Inferior parietal cortex (tissue), 1 donor: ENCODE measurements around the gene CEP72.
"Not testable (repeated sequence)": the region's sequence is repeated elsewhere in the genome, so short reads cannot be mapped to it uniquely, and the experiment has no call there.

Experiments
- DNase-seq: peaks from one replicate; pipeline ENCODE4 v3.0.0-alpha.2; 2016; ENCODE audit errors: extremely low spot score

The CEP72 gene

DNA sequence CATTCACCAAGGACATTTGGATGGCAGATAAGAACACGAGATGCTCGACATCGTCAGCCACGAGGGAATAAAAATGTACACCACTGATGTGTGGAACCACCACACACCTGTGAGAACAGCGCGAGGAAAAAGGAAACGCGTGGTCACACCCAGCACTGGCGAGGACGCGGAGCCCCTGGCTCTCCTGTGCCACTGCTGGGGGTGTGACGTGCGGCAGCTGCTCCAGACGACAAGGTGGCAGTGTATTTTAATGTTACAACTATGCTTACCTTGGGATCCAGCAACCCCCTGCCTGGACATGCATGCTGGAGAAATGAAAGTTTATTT lies 13.6 kb upstream of the CEP72 start:
- no peak for DNase-seq

DNA sequence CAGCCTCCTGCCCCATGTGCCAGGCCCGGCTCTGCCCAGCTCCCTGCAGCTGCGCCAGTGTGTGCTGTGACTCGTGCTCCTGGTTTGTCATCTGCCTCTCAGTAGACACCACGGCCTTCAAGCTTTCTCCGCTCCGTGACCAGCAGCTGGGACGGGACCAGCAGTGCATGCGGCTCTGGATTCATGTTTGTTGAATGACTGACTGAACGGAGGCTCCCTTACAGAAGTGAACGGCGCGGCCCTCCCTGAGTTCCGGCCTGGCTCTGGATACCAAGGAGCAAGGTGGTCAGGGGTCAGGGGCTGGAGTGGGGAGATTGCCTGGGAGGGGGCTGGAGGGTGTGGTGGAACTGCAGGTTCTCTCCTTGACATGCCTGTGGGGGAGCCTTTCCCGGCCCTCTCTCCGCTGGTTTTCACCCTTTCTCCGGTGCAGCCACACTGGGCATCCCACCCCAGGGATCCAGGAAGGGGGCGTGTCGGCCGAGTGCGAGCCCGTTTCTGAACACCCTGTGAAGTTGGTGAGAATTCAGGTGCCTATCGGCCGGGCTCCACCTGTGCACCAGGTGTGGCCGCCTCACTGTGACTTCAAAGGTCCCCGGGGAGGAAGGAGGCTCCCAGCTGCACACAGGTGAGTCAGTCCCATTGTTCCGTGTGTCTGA lies 11.1 kb upstream of the CEP72 start:
- no peak for DNase-seq

DNA sequence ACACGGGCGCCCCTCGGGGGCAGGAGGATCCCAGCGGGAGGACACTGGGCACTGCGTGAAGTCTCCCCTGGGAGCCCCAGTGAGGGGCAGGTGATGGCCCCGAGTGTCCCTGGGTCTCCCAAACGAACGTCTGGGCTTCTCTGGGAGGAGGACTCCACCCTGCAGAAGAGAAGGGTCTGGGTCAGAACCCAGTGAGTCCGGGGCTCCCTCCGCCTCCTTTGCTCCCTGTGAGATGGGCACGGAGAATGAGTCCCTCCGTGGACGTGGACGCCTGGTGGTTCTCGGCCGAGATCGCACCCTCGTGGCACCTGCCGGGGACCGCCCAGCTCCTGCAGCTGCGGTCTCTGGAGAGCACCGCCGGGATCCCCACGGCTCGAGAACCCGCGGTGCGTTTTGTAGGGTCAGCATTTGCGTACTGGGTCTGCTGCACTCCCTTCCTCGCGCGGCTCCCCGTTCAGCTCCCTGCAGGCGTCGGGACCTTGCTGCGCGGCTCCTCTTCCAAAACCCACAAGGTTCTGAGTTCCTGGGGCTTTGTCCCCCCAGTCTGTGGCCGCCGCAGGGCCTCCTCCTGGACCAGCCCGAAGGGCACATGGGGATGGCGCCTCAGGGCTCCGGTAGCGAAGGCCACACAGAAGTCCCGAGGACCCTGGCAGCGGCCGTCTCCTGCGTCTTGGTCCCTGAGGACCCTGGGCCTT lies 10.2 kb upstream of the CEP72 start:
- DNase-seq, result no peak

DNA sequence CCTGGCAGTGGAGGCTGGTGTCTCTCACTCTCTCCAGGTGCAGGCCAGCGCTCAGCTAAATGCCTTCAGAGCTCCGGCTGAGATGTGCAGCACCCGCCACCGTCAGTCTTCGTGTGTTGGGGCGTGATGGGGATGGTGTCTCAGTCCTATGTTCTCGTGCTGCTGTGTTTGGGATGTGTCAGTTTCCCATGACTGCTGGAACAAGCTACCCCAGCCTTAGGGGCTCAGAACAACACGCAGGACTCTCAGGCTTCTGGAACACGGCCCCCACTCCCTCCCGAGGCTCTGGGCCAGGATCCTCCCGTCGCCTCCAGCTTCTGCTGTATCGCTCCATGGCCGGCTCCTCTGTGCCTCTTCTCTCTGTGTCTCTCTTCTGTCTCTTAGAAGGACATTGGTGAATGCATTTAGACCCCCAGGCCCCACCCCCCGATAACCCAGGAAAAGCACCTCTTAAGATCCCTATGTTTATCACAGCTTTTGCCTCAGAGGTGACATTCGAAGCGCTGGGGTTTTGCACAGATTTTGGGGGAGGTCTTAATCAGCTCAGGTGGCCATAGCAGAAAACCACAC lies 9.6 kb upstream of the CEP72 start:
- DNase-seq, result no peak

DNA sequence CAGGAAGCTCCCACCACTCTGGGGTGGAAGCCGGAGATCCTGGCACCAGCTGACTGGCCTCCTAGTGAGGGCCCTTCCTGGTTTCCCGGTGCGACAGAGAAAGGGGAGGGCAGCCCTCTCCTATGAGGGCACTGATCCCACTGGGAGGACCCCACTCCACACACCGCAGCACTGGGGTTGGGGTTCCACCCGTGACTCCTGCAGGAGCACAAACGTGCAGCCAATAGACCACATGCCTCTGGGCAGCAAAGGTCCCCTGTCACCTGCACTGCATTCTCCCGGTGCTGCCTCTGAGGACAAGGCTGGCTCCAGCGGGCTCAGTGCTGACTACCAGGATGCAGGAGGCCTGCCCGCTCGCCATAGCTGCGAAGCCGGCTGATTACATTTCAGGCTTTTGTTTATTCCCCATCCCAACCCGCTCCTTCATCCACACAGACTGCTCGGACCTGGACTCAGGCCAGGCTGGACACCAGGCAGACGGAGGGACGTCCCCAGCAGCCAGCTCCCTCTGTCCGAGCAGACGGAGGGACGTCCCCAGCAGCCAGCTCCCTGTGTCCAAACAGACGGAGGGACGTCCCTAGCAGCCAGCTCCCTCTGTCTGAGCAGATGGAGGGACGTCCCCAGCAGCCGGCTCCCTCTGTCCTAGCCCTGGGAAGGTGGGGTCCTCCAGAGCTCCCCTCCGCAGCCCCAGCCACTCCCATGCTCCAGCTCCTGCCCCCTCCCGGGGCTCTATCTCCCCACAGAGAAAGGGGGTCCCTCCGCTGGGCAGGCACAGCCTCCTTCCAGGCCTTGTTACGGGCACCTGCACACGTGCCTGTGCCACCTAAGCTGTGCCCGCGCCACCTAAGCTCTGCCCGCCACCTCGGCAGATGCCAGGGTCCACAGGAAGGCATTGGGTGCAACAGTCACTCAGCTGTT lies 8.8 kb upstream of the CEP72 start:
- no peak for DNase-seq

DNA sequence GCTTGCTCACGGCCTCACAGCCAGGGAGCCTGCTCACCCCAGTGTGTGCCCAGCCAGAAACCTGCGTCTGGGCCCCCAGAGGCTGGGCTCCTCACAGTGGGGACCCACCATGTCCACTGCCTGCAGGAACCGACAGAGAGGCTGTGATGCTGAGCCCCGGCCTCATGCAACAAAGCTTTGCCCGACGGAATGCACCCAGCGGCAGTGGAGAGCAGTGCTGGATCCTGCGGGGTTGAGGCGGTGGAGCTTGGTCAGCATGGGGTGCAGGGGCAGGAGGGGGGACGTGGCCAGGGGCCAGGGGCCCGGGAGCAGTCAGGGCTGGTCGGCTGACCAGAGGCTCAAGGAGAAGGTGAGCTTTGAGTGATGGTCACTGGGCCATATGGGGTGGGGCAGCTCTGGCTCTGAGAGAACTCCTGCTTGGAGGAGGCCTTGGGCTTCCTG lies 7.7 kb upstream of the CEP72 start:
- no peak for DNase-seq

DNA sequence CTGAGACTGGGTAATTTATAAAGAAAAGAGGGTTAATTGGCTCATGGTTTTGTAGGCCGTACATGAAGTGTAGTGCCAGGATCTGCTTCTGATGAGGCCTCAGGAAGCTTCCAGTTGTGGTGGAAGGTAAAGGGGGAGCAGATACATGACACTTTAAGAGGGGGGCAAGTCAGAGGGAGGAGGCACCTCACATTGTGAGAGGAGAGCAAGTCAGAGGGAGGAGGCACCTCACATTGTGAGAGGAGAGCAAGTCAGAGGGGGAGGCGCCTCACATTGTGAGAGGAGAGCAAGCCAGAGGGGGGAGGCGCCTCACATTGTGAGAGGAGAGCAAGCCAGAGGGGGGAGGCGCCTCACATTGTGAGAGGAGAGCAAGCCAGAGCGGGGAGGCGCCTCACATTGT lies 7.0 kb upstream of the CEP72 start:
- not testable (repeated sequence) for DNase-seq

DNA sequence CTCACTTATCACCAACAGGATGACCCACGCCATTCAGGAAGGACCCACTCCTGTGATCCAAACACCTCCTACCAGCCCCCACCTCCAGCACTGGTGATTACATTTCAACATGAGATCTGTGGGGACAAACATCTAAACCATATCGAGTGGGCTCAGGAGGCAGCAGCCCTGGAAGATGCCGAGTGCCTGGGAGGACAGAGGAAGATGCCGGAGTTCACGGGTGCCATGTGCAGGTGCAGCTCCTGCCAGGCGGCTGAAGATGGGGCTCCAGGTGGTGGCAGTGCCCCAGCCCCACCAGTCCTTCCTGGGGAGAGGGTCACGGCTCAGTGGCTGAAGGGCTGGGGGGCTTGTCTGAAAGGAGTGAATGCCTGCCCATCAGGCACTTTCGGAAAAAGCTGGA lies 6.1 kb upstream of the CEP72 start:
- no peak for DNase-seq

DNA sequence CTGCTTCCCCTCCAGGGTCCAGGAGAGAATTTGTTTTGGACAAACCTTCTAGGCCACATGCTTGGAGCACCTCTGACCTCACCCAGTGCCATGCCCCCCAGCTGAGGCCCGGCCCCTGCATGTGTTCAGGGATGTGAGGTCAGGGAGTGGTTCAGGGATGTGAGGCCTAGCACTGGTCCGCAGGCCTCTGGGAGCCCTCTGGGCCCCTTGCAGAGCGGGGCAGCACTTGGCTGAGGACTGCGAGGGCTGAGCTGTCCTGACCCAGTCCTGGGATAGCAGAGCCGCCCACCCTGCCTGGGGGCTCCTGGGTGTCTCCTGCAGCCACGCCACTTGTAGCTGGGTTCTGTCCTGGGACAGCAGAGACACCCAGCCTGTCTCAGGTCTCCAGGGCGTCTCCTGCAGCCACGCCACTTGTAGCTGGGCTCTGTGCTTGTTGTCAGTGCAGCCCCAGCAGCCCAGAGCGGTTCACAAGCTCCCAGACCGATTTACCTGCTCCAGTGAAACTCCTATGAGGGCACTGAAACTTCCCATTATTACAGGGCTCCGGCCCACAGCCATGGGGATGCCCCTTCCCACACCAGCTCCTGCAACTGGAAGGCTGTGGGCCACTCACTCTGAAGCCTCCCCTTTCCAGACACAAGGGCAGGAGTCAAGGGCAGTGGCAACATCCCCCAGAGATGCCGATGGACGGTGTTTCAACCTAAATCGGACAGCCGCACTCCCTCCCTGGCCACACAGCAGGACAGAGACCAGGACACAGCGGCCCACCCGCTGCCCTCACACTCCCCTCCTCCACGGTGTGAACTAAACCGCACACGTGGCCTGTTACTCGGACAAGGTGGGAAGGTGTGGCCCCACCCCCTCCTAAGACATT lies 5.4 kb upstream of the CEP72 start:
- DNase-seq, result no peak

DNA sequence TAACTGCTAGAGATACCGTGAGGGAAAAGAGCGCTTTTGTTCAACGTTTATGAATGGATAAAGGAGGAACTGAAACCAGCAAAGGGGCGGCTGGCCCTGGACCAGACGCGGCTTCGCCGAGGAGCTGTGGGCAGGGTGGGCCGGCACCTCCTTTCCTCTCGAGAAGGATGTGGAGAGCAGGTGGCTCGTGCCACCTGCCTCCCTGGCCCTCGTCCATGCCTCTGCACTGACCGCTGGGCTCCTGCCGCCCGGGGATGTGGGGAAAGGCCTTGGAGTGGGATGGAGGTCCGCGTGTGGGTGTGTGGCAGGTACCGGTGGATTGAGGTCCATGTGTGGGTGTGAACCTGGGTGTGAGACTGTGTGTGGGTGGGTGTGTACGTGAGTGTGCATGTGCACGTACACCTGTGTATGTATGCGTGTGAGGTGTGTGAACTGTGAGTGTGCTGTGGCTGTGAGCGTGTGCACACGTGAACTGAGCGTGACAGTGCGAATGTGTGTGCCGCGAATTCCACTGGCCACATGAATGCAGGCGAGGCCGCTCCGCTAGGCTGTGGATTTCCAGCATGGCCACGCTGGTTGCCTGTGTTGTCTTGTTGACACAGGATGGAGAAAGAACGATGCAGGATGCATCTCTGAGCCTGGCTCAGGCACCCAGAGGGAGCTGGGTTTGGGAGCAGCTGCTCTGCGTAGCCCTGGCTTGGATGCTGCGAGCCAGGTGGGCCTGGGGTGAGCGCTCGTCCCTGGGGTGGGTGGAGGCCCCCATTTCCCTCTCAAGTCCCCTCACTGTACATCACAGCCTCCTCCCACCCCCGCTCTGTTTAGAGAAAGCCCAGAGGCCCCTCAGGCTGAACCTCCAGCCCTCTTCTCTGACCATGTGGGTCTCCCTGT lies 4.4 kb upstream of the CEP72 start:
- DNase-seq, result no peak

DNA sequence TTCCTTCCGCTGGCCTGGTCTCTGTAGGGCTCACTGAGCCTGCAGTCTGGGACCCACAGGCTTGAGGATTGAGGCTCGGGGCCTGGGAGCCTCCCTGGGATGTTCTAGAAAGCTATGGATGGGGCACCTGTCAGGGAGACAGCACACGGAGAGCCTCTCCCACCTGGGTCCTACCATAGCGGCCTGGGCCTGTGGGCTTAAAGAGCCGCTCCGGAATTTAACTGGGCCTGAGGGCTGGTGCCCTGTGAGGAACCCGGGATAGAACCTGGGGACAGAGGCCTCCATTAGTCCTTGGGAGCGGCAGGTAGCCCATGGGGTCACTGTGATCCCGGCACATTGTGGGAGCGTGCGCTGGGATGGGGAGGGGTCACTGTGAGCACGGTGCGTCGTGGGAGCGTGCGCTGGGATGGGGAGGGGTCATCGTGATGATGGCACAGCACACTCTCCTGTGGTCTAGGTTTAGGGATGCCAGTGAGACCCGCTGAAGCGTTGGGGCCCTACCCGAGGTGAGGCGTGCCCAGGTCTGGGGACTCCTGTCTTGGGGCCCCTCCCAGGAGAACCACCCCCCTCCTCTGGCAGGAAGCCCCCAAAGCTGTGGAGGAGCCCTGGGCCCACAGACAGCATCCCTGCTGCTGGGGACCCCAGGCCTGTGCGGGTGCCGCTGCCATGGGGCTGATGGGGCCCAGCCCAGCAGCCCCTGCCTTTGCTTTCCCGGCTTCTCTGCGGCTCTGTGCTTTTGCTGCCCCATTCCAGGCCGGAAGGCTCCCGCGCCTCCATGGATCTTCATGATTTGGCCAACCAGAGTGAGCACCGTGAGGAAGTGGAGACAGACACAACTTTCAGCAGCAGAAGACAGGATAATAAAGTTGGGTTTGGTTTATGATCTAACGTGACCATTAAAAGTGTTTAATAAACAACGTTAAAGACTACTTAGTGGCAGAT lies 3.4 kb upstream of the CEP72 start:
- no peak for DNase-seq

DNA sequence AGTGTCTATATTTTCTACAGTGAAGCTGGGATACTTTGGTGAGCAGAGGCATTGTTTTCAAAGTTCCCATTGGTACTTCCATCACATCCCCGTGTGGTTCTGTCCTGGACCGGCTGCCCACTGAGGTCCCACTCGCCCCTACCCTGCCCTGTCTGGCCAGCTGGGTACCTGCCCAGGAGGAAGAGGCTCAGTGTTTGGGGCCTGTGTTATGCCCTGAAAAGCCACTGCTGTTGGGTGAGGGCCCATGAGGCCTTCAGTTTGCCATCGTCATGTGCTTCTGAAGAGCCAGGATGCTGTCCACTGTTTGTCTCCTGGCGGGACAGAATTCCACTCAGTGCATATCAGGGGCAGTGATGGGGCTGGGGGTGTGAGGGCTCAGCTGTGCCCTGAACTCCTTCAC lies 2.6 kb upstream of the CEP72 start:
- no peak for DNase-seq

DNA sequence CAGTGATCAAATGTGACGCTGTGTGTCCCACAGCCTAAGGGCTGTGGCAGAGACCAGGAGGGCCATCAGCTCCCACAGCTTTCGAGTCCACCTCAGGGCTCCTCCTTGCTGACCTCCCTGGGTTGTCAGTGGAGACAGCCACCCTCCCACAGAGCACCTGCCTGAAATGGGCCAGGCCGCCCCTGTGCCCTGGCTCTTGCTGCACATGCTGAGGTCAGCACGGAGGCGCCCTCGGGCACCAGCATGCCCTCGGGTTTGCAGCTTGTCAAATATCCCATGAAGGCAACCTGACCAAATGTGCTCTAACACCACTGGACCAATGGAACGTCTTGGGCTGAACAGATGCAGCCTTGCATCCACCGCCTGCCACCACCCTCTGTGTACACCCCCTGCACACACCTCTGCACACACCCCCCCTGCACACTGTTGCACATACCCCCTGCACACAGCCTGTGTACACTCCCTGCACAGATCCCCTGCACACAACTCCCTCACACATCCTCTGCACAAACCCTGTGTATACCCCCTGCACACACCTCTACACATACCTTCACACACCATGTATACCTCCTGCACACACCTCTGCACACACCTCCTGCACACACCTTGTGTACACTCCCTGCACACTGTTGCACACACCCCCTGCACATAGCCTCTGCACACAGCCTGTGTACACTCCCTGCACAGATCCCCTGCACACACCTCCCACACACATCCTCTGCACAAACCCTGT lies 2.0 kb upstream of the CEP72 start:
- no peak for DNase-seq

DNA sequence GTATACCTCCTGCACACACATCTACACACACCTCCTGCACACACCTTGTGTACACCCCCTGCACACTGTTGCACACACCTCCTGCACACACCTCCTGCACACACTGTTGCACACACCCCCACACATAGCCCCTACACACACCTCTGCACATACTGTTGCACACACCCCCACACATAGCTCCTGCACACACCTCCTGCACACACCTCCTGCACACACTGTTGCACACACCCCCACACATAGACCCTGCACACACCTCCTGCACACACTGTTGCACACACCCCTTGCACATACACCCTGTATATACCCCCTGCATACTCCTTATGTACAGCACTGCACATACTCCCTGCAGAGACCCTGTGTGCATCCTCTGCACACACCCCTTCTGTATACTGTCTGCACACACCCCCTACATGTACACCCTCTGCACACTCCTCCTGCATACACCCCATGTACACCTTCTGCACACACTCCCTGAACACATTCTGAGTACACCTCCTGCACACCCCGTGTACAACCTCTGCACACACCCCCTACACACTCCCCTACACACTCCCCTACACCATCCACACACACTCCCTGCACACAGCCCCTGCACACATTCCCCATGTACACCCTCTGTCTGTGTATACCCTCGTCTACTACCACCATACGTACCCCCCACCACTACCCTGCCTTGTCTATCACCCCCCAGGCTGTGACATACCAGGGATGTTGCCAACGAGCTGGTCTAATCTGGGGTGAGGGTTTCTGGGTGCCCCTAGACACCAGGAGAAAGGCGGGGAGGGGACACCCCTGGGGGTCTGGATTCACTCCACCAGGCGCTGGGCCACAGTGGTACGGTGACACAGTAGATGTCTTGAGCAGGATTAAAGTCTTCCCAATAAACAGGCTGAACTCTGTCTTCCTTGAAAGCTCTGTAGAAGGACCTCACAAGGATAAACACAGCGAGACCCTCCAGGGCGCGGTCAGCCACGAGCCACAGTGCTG lies 1.1 kb upstream of the CEP72 start:
- DNase-seq, result no peak

DNA sequence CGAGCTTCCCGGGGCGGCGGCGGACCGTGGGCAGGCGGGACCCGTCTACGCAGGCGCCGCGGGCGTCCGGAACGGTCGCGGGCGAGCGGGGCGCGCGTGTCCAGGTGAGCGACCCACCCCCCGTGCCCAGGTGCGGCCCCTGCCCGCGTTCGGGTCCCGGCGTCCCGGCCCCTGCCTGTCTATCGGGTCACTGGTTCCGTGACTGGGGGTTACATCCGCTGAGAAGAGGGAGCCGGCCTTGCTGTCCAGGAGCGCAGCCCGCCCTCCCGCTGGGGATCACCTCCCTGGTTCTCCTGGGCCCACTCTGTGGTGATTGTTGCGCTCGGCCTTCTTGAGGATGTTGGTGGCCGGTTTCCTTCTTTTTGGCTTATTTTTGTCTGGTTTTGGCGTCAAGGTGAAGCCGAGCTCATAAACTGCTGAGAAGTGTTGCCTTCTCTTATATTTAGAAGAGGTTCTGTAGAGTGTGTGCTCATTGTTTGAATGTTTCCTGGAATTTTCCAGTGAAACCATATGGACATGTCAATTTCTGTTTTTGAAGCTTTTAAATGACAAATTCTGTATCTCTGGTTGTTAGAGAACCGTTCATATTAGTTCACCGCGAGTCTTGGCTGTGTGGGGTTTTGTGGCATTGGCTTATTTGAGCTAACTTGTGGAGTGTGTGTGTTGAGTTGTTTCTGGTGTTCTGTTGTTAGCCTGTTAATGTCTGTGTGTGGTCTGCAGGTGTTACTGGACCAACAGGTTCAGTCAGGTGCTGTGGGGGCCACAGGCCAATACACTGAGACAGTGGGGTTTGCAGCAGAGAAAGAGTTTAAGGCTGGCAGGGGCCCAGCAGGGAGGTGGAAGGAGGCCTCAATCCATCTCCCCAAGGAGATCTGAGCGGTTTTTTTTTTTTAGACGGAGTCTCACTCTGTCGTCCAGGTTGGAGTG lies 621 bp downstream of the CEP72 start:
- peak; percentile 2 for DNase-seq

DNA sequence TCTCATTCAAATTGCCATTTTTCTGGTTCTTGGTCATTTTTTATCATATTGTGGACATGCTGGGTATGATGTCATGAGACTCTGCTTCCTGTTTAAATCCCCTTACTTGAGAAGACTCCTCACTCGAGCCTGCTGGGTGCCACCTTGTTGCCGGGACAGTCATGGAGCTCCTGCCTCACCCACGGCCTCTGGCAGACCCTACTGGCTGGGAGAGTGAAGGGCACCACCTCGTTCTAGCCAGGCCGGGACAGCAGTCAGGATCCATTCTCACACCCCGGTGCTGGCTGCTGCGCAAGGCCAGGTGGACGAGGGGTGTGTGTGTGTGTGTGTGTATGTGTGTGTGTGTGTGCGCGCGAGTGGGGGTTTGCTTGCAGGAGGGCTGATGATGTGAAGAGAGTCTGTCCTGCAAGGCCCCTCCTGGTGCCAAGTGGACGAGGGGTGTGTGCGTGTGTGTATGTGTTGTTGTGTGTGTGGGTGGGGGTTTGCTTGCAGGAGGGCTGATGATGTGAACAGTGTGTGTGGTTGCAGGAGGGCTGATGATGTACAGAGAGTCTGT lies 4.4 kb downstream of the CEP72 start:
- no peak for DNase-seq
